Neural cell (in vitro differentiated cells): ENCODE measurements around the gene CTF1. TPM values are rescaled to one million over a fixed set of nuclear protein-coding genes. Genes with fewer than 3 reads are reported as not detected.
A peak's percentile ranks its signal among the peaks of the same experiment; 100 is the strongest.

ENCODE experiments used
- H2AFZ ChIP-seq: fragments of 200-600, 300-800 bp; sonication (generic), shearing (Covaris generic); 2 replicates; pipeline ENCODE4 v1.6.0; 2014; ENCODE audit warnings: low read depth, mild to moderate bottlenecking, antibody characterized with exemption, low read length, moderate library complexity
- H3F3A ChIP-seq: fragments of 200-600 bp; shearing (Covaris generic); 2 replicates; pipeline ENCODE4 v1.6.1; 2016; ENCODE audit warnings: mild to moderate bottlenecking, moderate library complexity, mixed read lengths, antibody characterized with exemption, low read length; ENCODE audit not compliant: insufficient read depth, poor library complexity, severe bottlenecking
- H3K27ac ChIP-seq: fragments of 200-600, 300-800 bp; sonication (generic), shearing (Covaris generic); 2 replicates; pipeline ENCODE4 v1.5.1; 2014; ENCODE audit warnings: mild to moderate bottlenecking, low read length, moderate library complexity
- H3K27me3 ChIP-seq: fragments of 300-800, 200-600 bp; sonication (generic), shearing (Covaris generic); 2 replicates; pipeline ENCODE4 v1.6.0; 2014; ENCODE audit warnings: mild to moderate bottlenecking, low read depth, low read length, moderate library complexity; ENCODE audit not compliant: insufficient read depth
- H3K36me3 ChIP-seq: fragments of 300-800, 200-600 bp; sonication (generic), shearing (Covaris generic); 2 replicates; pipeline ENCODE4 v1.5.1; 2014; ENCODE audit warnings: mild to moderate bottlenecking, antibody characterized with exemption, low read length, moderate library complexity; ENCODE audit not compliant: insufficient read depth
- H3K4me2 ChIP-seq: fragments of 300-800, 200-600 bp; sonication (generic), shearing (Covaris generic); 2 replicates; pipeline ENCODE4 v1.6.0; 2014; ENCODE audit warnings: mild to moderate bottlenecking, low read length
- H3K4me3 ChIP-seq: fragments of 300-800, 200-600 bp; sonication (generic), shearing (Covaris generic); 2 replicates; pipeline ENCODE4 v1.5.1; 2014; ENCODE audit warnings: mild to moderate bottlenecking, low read length, moderate library complexity
- H3K79me2 ChIP-seq: fragments of 200-600 bp; shearing (Covaris generic); replicated peaks from 2 replicates; pipeline ENCODE4 v1.6.0; 2014; ENCODE audit warnings: mild to moderate bottlenecking, low read length, moderate library complexity; ENCODE audit not compliant: insufficient read depth
- H3K9ac ChIP-seq: fragments of 300-800, 200-600 bp; sonication (generic), shearing (Covaris generic); 2 replicates; pipeline ENCODE4 v1.6.1; 2016; ENCODE audit warnings: mild to moderate bottlenecking, low read length, mixed read lengths
- H3K9me2 ChIP-seq: fragments of 200-600 bp; shearing (Covaris generic); 2 replicates; pipeline ENCODE4 v1.6.1; 2016; ENCODE audit warnings: mild to moderate bottlenecking, low read length, mixed read lengths; ENCODE audit not compliant: insufficient read depth
- H3K9me3 ChIP-seq: fragments of 200-600, 300-800 bp; sonication (generic), shearing (Covaris generic); 2 replicates; pipeline ENCODE4 v1.6.1; 2016; ENCODE audit warnings: mild to moderate bottlenecking, mixed run types, low read length, moderate library complexity, mixed read lengths
- H4K20me1 ChIP-seq: fragments of 200-600 bp; shearing (Covaris generic); 2 replicates; pipeline ENCODE4 v1.6.1; 2016; ENCODE audit warnings: mild to moderate bottlenecking, mixed run types; ENCODE audit not compliant: insufficient read depth
- EP300 ChIP-seq: fragments of 450-650 bp; conservative IDR thresholded peaks from 2 replicates; pipeline ENCODE4 v1.6.1; 2014; ENCODE audit warnings: antibody characterized with exemption, mild to moderate bottlenecking, moderate library complexity; ENCODE audit not compliant: poor library complexity, severe bottlenecking
- EZH2 ChIP-seq: fragments of 200-600, 300-800 bp; shearing (Covaris generic), sonication (generic); IDR thresholded peaks from 2 replicates; pipeline ENCODE4 v1.6.1; 2014; ENCODE audit warnings: antibody characterized with exemption, low read length, borderline replicate concordance, mild to moderate bottlenecking; ENCODE audit not compliant: insufficient read depth, poor library complexity, severe bottlenecking
- MXI1 ChIP-seq: fragments of 450-650 bp; conservative IDR thresholded peaks from 2 replicates; pipeline ENCODE4 v1.6.1; 2014; ENCODE audit warnings: antibody characterized with exemption, mild to moderate bottlenecking; ENCODE audit not compliant: poor library complexity, severe bottlenecking
- POLR2AphosphoS5 ChIP-seq: IDR thresholded peaks from 2 replicates; pipeline ENCODE4 v1.6.1; 2012
- RAD21 ChIP-seq: fragments of 450-650 bp; conservative IDR thresholded peaks from 2 replicates; pipeline ENCODE4 v1.6.1; 2014; ENCODE audit warnings: antibody characterized with exemption, mild to moderate bottlenecking, moderate library complexity
- SMC3 ChIP-seq: fragments of 450-650 bp; conservative IDR thresholded peaks from 2 replicates; pipeline ENCODE4 v1.6.1; 2014; ENCODE audit warnings: antibody characterized with exemption, mild to moderate bottlenecking, moderate library complexity; ENCODE audit not compliant: poor library complexity
- TAF1 ChIP-seq: IDR thresholded peaks from 2 replicates; pipeline ENCODE4 v1.6.1; 2012; ENCODE audit warnings: low read depth
- polyA plus RNA-seq: library from polyadenylated mRNA; depleted of rRNA; stranded (reverse); fragments of >200 nt; gene quantifications from 2 replicates; pipeline ENCODE4 v1.2.3, GENCODE V29; 2014
- small RNA-seq, 3 experiments: library from RNA; depleted of rRNA; stranded (forward); fragments of <200 nt; gene quantifications; one replicate each; pipeline ENCODE3, GENCODE V24; 2012
- TF ChIP-seq, protein P1 (sequence below): fragments of 450-650 bp; IDR thresholded peaks from 2 replicates; pipeline ENCODE4 v1.5.1; 2014; ENCODE audit warnings: antibody characterized with exemption, mild to moderate bottlenecking, moderate library complexity; ENCODE audit not compliant: poor library complexity, severe bottlenecking
- TF ChIP-seq, protein P2 (sequence below): IDR thresholded peaks from 2 replicates; pipeline ENCODE4 v1.6.1; 2012; ENCODE audit warnings: borderline replicate concordance

CTF1 gene
- polyA plus RNA-seq, 1 donor from 2014 or later = not detected

DNA sequence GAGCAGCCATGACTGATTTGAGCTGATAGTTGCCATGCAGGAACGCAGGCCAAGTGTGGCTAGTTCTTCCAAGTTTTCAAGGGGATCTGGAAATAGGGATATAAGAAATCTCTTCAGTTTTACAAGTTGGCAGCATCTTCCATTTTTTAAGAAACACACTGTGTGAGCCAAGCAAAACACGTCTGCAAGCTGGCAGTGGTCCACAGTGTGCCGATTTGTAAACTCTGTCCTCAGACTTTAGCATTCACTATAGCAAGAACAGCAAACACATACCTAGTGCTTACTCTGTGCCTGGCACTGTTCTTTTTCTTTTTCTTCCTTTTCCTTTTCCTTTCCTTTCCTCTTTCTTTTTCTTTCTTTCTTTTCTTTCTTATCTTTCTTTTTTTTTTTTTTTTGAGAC is 55.3 kb downstream of the CTF1 start:
- no peak overlapping the region for H3K4me3 ChIP-seq
- no peaks in the 10 kb centered on the region for H3K27me3 ChIP-seq
- H2AFZ ChIP-seq = no peak overlapping the region
- H3K9me2 ChIP-seq = no peaks in the 10 kb centered on the region
- no peaks in the 10 kb centered on the region for H3K36me3 ChIP-seq
- H4K20me1 ChIP-seq = no peaks in the 10 kb centered on the region
- no peaks in the 10 kb centered on the region for H3K9me3 ChIP-seq
- no peak overlapping the region for H3K27ac ChIP-seq
- no peak overlapping the region for H3K9ac ChIP-seq
- peaks cover 4% of the 10 kb centered on the region for H3K79me2 ChIP-seq
- no peak overlapping the region for H3K4me2 ChIP-seq
- TF ChIP-seq EP300 = no peak
- TF ChIP-seq POLR2AphosphoS5 = no peak
- no peak for TF ChIP-seq TAF1
- TF ChIP-seq, protein P1, sequence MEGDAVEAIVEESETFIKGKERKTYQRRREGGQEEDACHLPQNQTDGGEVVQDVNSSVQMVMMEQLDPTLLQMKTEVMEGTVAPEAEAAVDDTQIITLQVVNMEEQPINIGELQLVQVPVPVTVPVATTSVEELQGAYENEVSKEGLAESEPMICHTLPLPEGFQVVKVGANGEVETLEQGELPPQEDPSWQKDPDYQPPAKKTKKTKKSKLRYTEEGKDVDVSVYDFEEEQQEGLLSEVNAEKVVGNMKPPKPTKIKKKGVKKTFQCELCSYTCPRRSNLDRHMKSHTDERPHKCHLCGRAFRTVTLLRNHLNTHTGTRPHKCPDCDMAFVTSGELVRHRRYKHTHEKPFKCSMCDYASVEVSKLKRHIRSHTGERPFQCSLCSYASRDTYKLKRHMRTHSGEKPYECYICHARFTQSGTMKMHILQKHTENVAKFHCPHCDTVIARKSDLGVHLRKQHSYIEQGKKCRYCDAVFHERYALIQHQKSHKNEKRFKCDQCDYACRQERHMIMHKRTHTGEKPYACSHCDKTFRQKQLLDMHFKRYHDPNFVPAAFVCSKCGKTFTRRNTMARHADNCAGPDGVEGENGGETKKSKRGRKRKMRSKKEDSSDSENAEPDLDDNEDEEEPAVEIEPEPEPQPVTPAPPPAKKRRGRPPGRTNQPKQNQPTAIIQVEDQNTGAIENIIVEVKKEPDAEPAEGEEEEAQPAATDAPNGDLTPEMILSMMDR = no peak
- no peak for TF ChIP-seq RAD21
- no peak for TF ChIP-seq MXI1
- TF ChIP-seq, protein P2, sequence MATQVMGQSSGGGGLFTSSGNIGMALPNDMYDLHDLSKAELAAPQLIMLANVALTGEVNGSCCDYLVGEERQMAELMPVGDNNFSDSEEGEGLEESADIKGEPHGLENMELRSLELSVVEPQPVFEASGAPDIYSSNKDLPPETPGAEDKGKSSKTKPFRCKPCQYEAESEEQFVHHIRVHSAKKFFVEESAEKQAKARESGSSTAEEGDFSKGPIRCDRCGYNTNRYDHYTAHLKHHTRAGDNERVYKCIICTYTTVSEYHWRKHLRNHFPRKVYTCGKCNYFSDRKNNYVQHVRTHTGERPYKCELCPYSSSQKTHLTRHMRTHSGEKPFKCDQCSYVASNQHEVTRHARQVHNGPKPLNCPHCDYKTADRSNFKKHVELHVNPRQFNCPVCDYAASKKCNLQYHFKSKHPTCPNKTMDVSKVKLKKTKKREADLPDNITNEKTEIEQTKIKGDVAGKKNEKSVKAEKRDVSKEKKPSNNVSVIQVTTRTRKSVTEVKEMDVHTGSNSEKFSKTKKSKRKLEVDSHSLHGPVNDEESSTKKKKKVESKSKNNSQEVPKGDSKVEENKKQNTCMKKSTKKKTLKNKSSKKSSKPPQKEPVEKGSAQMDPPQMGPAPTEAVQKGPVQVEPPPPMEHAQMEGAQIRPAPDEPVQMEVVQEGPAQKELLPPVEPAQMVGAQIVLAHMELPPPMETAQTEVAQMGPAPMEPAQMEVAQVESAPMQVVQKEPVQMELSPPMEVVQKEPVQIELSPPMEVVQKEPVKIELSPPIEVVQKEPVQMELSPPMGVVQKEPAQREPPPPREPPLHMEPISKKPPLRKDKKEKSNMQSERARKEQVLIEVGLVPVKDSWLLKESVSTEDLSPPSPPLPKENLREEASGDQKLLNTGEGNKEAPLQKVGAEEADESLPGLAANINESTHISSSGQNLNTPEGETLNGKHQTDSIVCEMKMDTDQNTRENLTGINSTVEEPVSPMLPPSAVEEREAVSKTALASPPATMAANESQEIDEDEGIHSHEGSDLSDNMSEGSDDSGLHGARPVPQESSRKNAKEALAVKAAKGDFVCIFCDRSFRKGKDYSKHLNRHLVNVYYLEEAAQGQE = no peak
- TF ChIP-seq SMC3 = no peak
- no peak for TF ChIP-seq EZH2
- no peaks in the 10 kb centered on the region for H3F3A ChIP-seq

DNA sequence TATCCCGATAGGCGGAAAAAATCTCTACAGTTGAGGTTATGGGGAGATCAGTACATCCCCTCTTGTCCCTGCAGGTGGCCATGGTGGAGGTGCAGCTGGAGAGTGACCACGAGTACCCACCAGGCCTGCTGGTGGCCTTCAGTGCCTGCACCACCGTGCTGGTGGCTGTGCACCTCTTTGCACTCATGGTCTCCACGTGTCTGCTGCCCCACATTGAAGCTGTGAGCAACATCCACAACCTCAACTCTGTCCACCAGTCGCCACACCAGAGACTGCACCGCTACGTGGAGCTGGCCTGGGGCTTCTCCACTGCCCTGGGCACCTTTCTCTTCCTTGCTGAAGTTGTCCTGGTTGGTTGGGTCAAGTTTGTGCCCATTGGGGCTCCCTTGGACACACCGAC is 56.7 kb downstream of the CTF1 start:
- no peak for TF ChIP-seq TAF1
- peak; percentile 9 for TF ChIP-seq POLR2AphosphoS5
- H3K9me2 ChIP-seq = no peaks in the 10 kb centered on the region
- no peaks in the 10 kb centered on the region for H4K20me1 ChIP-seq
- no peaks in the 10 kb centered on the region for H3K27me3 ChIP-seq
- no peak overlapping the region for H3K27ac ChIP-seq
- no peaks in the 10 kb centered on the region for H3K9me3 ChIP-seq
- peaks cover 4% of the 10 kb centered on the region for H3K79me2 ChIP-seq
- no peak overlapping the region for H2AFZ ChIP-seq
- H3K36me3 ChIP-seq = no peaks in the 10 kb centered on the region
- H3K4me3 ChIP-seq = no peak overlapping the region
- no peak overlapping the region for H3K4me2 ChIP-seq
- H3K9ac ChIP-seq = no peak overlapping the region
- H3F3A ChIP-seq = peaks cover 5% of the 10 kb centered on the region

Small RNA genes within 50 kb of the gene (small RNA-seq; reads per million reads assigned to genes)
- gene AC135048.1 (0 reads per million in 3 experiments), gene MIR4519 (0 reads per million in 3 experiments), gene MIR762 (0 reads per million in 3 experiments)

Other genes starting within 250 kb of the CTF1 start
- 23.3 and 31.2 TPM in 2 replicates for gene PRR14, start 245.7 kb upstream of the CTF1 start, polyA plus RNA-seq
- 19.0 and 24.2 TPM in 2 replicates for gene FBRS, start 238.2 kb upstream of the CTF1 start, polyA plus RNA-seq
- 0.76 and 2.4 TPM in 2 replicates for gene SRCAP, start 197.4 kb upstream of the CTF1 start, polyA plus RNA-seq
- 41.5 and 55.2 TPM in 2 replicates for gene PHKG2, start 148.2 kb upstream of the CTF1 start, polyA plus RNA-seq
- 17.0 and 23.3 TPM in 2 replicates for gene CFAP119, start 134.6 kb upstream of the CTF1 start, polyA plus RNA-seq
- 85.2 and 94.4 TPM in 2 replicates for gene RNF40, start 134.3 kb upstream of the CTF1 start, polyA plus RNA-seq
- 10.4 and 14.1 TPM in 2 replicates for gene ZNF629, start 109.4 kb upstream of the CTF1 start, polyA plus RNA-seq
- gene BCL7C, start 2.5 kb upstream of the CTF1 start, polyA plus RNA-seq = 39.2 and 44.9 TPM in 2 replicates
- 99.6 and 124 TPM in 2 replicates for gene FBXL19, start 27.0 kb downstream of the CTF1 start, polyA plus RNA-seq
- 5.7 and 7.3 TPM in 2 replicates for gene ORAI3, start 52.5 kb downstream of the CTF1 start, polyA plus RNA-seq
- gene SETD1A, start 61.1 kb downstream of the CTF1 start, polyA plus RNA-seq = 1.4 and 3.3 TPM in 2 replicates
- 1.5 and 3.4 TPM in 2 replicates for gene HSD3B7, start 88.6 kb downstream of the CTF1 start, polyA plus RNA-seq
- 4.5 and 9.2 TPM in 2 replicates for gene STX1B, start 114.0 kb downstream of the CTF1 start, polyA plus RNA-seq
- gene STX4, start 136.9 kb downstream of the CTF1 start, polyA plus RNA-seq = 32.2 and 38.3 TPM in 2 replicates
- gene ZNF668, start 177.6 kb downstream of the CTF1 start, polyA plus RNA-seq = 17.8 and 21.3 TPM in 2 replicates
- 6.7 and 8.5 TPM in 2 replicates for gene ZNF646, start 177.8 kb downstream of the CTF1 start, polyA plus RNA-seq
- 9.3 and 13.6 TPM in 2 replicates for gene PRSS53, start 192.3 kb downstream of the CTF1 start, polyA plus RNA-seq
- gene VKORC1, start 198.2 kb downstream of the CTF1 start, polyA plus RNA-seq = 103 and 105 TPM in 2 replicates
- 21.3 and 26.8 TPM in 2 replicates for gene BCKDK, start 211.8 kb downstream of the CTF1 start, polyA plus RNA-seq
- gene KAT8, start 221.1 kb downstream of the CTF1 start, polyA plus RNA-seq = 98.0 and 132 TPM in 2 replicates
- gene PRSS8, start 239.1 kb downstream of the CTF1 start, polyA plus RNA-seq = not detected in 2 replicates